HG03097 (cell line): ENCODE data around the gene CETN1.

Experiments used
- ATAC-seq: cut with Tn5 transposase; IDR thresholded peaks from one replicate; pipeline ENCODE4 v1.9.1; 2021; ENCODE audit not compliant: unreplicated experiment, low FRiP score

Gene CETN1

GRCh38 chr18:618618-619017, 38.4 kb downstream of the CETN1 start:
- ATAC-seq: no peak

DNA sequence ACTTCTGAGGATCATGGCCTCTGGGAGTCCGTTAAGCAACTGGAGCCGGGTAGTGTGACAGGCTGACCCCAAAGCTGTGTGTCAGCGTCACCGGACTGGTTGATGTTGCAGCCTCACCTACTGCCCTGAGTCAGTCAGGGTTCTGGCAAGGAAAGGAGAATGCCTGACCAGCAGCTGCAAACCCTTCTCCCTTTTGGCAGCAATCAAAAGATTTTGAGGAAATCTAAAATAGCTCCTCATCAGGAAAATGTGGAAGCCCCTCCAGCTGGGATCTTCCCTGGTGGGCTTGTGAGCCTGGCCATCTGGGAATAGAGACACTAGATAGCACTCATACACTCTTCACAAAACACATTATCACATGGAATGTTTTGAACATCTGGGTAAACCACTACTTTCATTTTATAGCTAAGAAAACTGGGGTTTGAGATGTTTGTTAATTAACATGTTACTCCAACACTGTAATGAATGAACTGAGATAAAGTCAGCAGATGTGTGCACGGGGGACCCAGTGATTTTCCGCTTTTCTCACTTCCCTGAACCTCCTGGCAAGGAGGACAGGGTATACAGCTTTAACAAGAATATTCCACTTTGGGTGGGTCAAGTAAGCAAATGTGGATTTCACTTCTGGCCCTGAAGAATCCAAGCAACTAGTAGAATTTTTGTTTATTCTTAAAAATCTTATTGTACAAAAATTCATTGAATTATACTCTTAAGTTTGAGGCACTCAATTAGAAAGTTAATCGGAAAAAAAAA, 41.3 kb downstream of the CETN1 start:
- no peak for ATAC-seq

- no peak for ATAC-seq
Observed at GRCh38 chr18:622289-622688, 42.1 kb downstream of the CETN1 start.

DNA sequence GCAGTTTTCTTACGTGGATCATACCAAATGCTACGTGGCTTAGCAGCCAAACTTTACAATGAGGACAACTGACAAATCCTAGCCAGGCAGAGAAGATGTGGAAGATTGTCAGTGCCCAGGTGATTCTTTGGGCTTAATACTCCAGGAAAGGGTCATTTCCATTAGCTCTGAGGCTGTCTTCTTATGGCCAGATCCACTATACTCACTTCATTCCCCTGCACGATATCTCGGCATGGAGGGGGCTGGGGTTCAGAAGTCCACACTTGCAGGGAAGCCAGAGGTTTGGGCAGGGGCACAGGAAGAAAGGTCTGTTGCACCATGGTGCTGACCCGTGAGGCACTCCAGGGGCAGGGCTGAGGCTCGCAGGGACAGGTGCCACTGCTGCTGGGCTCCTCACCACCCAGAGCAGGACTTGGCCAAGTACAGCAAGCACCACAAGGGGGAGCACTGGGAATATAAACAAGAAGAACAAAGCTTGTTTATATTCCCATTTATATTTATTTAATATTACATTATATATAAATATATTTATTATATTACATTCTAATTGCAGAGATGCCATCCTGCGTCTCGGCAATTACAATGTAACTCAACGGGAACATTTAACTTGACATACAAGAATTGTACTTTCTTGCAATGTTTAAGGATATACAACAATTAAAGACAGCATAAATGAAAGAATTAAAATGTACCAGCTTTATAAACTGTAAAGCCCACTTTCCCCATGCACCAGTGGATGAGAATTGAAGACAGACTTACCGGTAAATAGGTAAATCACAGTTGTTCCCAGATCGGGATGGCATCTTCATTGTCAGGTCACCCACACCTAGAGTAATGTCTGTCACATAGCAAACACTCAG, 43.8 kb downstream of the CETN1 start:
- ATAC-seq: no peak

GRCh38 chr18:627231-627630, 47.1 kb downstream of the CETN1 start:
- ATAC-seq: no peak

DNA sequence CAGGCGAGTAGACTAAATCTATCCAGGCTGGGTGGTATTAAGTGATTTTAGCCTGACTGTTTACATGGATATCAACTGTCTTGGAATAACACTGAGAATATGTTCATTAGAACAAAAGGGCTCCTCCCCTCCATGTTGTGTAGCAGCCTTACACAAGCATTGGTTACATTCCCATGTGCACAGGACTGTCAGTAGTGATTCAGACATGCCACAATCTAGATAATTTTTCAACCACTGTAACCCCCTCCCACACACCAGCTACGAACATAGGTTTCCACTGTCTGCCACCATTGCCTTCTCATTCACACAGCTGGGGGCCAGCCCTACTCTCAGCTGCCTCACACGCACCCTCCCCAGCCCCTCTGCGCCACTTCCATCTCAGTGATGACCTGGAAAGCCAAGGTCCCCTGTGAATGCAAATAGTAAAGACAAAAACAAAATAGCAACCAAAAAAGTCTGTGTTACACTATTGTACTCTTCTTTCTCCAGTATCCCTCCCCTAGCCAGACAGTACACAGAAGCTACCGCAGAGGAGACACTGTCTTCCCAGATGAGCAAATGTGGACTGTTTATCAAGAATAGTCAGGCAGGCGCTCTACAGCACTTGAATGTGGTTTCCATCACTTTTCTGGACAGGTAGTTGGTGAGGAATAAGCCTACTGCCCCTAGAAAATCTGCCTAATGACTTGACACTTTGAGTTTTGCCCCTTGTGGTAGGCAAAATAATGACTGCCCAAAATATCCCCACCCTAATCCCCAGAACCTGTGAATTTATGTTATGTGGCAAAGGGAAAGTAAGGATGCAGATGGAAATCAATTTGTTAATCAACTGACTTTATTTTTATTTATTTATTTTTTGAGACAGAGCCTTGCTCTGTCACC, 49.3 kb downstream of the CETN1 start:
- no peak for ATAC-seq

- ATAC-seq: no peak
Observed at GRCh38 chr18:631560-631959, 51.4 kb downstream of the CETN1 start.
